ENCODE results near the gene ROR2.
A peak's percentile ranks its signal among the peaks of the same experiment; 100 is the strongest.

ROR2 gene

DNA sequence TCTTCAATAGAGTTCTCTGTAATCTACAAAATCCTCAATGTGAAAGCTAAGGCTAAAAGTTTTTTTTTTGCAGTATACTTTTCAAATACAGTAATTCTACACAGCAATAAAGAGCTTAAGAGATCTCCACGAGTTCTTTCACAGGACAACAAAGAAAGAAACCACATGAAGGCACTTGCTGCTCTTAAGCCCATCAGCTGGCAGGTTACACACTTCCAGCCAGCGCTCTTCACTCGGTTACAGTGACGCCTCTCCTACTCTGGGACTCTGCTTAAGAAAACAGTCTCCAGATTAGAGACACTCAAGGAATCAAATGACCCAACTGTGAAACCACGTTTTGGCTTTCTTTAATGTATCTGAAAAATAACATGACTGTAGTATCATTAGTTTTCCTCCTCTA, 85.0 kb downstream of the ROR2 start:
- peak; percentile 24 to 62 for DNase-seq

- DNase-seq, result no peak
These were observed 85.6 kb downstream of the ROR2 start for GRCh38 chr9:91864380-91864779.

DNA sequence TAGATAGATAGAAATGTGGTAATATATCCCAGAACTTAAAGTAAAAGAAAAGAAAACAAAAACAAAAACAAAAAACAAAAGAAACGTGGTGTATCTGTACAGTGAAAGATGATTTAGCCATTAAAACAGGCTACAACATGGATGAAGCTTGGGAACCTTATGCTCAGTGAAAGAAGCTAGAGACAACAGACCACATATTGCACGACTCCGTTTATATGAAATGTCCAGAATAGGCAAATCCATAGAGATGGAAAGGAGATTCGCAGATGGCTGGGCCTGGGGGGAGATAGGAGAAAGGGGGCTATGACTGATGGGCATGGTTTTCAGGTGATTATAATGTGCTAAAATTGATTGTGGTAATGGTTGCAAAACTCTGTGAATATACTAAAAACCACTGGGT, 86.6 kb downstream of the ROR2 start:
- DNase-seq, result no peak

- DNase-seq, result no peak
These were observed 91.6 kb downstream of the ROR2 start for GRCh38 chr9:91858213-91859030.

DNA sequence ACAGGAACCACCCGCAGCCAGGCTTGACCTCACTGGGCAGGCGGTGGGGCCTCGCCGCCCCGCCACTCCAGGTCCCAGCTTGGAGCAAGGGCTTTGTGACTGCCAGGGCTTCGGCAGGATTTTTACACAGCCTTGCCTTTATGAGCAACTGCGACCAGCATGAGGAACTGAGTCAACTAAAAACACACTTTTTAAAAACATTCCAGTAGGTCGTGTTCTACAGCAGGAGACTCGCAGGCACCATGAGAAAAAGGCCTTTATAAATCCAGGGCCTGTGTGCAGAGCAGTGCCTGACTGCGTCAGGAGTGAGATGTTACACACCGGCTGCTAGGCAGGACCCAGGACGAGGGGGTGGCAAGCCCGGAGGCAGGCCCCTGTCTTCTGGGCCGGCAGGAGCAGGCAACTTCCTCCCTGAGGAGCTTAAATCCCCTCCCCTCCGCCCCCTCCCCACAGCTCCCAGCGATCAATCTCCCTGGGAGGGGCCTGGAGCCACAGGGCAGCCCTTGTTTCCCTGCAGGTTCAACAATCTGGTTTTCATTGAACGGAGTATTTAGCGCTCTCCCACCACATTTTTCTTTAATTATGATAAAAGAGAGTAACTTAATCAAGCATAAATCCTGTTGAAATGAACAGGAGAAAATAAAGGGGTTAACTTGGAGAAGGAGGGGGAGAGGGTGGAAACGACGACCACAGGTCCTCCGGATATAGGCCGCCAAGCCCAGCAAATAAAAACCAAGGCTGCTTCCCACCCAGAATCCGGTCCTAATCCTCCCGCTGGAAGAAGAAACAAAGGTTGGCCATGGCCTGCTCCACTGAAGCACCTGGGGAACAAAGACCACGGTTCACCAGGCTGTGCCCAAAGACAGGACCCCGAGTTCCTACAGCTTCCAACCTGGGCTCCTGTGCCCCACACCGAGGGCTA, 92.5 kb downstream of the ROR2 start:
- no peak for DNase-seq

- peak; percentile 49 to 84 for DNase-seq
These were observed 93.6 kb downstream of the ROR2 start for GRCh38 chr9:91856419-91856818.

GRCh38 chr9:91855196-91855595, 94.8 kb downstream of the ROR2 start:
- DNase-seq, result no peak

GRCh38 chr9:91852801-91853347, 97.2 kb downstream of the ROR2 start:
- no peak for DNase-seq

DNA sequence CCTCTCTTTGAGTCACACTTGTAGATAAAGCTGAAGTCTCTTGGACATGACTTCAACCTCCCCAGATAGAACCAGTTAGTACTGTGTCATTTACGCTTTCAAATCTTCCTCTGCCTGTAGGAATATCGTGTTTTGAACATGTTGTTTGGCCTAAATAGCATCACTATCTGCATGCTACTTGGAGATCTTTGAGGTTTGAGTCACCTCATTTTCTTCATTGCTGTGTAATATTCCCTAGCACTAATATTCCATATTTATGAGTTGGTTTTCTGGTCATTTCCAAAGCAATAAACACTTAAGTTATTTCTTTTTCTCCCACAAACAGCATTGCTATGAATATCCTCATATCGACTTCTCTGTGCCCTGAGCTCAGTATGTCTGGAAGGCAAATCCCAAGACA, 100.3 kb downstream of the ROR2 start:
- DNase-seq, result no peak

DNA sequence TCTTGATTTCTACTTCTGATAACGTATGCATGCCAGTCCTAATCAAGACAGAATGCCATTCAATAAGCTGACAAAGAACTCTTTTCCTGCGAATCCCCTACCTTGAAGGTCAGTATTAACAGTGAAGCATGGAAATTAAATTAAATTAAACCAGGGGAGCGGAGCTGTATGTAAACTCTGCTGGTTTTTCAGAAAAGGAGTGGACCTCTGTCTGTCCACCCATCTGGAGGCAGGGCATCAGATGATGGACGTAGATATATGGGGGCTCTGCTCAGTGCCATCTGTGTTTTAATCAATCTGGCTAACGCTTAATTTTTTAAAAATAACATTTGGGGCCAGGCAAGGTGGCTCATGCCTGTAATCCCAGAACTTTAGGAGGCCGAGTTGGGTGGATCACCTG, 101.9 kb downstream of the ROR2 start:
- DNase-seq, result no peak

- DNase-seq, result no peak
These were observed 102.4 kb downstream of the ROR2 start for GRCh38 chr9:91847581-91848091.

GRCh38 chr9:91845879-91846278, 104.1 kb downstream of the ROR2 start:
- no peak for DNase-seq

DNA sequence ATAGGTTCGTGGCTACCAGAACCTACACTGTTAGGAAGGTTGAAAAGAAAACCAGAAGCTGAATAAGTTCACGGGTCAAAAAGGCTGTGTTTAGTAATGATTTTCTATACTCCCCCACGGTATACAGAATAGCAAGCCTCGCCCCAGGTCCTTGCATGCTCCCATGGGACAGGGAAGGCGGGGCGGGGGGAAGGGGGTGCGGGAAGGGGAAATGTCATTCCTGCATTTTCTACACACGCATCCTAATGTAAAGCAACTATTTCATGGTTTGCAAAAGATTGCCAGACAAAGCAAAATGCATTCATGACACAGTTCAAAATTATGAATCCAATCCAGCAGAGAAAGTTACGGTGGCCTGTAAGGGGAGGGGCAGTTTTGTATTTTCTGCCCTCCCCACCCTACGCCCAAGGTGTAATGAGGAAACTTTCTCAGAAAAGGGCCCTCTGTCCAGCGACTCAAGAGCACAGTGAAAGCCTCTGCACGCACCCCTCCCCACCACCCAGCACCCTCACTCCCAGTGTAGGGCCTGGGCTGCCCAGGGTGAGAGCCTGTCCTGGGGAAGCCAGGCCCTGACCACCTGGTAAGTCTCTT, 105.2 kb downstream of the ROR2 start:
- no peak for DNase-seq

DNA sequence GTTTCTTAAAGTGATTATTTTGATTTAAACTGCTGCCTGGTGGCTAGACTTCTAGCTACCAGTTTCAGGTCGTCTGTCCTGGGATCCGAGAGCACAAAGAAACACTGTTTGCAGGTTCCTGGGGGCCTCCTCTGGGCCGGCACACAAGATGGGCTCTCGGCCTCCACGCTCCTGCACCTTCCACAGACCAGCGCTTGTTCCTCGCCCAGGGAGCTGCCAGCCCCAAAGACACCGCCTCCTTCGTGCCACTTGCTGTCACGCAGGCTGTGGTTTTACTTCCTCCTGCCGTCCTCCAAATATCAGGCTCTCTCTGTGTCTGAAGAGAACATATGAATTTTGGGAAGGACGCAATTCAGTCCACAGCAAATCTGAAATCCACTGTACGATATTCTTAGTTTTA, 105.8 kb downstream of the ROR2 start:
- DNase-seq, result no peak

DNA sequence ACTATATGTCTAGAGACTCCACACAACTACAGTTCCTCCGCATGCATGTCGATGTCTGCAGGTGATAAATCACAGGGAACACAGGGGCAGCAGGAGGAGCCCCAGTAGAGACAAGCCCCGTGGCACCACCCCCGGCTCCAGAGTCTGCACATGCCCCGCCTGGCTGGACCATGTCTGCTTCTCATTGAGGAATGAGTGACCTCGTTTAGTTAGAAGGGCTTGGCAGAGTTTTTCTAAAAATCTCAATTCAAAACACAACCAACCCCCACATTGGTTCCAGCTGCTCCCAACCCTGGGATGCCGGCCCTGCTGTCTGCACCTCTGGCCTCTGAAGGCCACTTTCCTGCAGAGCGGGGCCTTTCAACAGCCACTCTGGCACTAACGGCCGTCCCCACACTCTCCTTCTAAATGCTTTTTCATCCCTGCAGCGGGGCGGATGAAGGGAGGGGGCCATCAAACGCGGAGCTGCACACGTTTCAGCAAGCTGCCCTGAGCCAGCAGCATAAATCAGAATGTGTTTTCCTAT, 106.3 kb downstream of the ROR2 start:
- peak in 1 of 2 experiments; percentile 17 for DNase-seq

- DNase-seq, result no peak
These were observed 106.9 kb downstream of the ROR2 start for GRCh38 chr9:91843093-91843492.

GRCh38 chr9:91842358-91843049, 107.5 kb downstream of the ROR2 start:
- peak; percentile 78 to 91 for DNase-seq

- no peak for DNase-seq
These were observed 108.4 kb downstream of the ROR2 start for GRCh38 chr9:91841591-91841990.

GRCh38 chr9:91840882-91841281, 109.1 kb downstream of the ROR2 start:
- no peak for DNase-seq

DNA sequence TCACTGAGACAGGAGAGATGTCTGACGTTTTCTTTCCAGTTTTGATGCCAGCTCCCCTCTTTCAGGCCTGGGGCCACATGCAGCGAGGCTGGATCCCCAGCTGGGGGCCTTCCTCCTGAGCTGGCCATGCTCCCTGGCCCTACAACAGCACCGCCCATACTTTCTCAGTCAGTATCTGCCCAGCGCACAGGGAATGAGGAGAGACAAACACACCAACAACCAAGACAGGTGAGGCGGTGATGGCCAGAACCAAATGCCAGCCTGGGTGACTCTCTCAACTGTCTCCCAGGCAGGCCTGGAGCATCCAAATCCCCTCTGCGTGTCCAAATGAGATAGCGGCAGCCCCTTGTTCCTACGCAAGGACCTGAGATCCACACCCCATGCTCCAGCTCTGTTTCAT, 109.6 kb downstream of the ROR2 start:
- DNase-seq, result no peak

- no peak for DNase-seq
These were observed 110.0 kb downstream of the ROR2 start for GRCh38 chr9:91839926-91840465.

Measured in NCI-H524 (cell line).